H1 (cell line): ENCODE results near the gene GDF15. TPM values are rescaled to one million over a fixed set of nuclear protein-coding genes. Genes with fewer than 3 reads are reported as not detected.

ENCODE experiments used
- CTCF ChIA-PET: fragments of 300-600 bp; sonication (Branson Sonifier 250); formaldehyde crosslinking; loops from one replicate; lab custom pipeline; 2021; ENCODE audit not compliant: partially characterized antibody; lab: Charles Lee
- POLR2A ChIA-PET: fragments of 300-600 bp; sonication (Branson Sonifier 250); formaldehyde crosslinking; loops from one replicate; lab custom pipeline; 2021; ENCODE audit warnings: inconsistent platforms; ENCODE audit not compliant: partially characterized antibody; lab: Charles Lee
- DNase-seq, 2 experiments: peaks; one replicate each; pipeline versions ENCODE4 v3.0.0 to v3.0.0-alpha.2; 2010 to 2022; ENCODE audit warnings: low spot score in 2 of 2, low read depth in 1 of 2, mixed read lengths in 1 of 2
- FAIRE-seq: peaks from 2 replicates; lab custom pipeline; 2011; peaks lifted over from hg19 to GRCh38; lab: Jason Lieb, UNC
- H2AFZ ChIP-seq: 2 replicates; pipeline ENCODE4 v1.8.1; 2012; ENCODE audit warnings: low read length, inconsistent platforms
- H2AK5ac ChIP-seq: 2 replicates; pipeline ENCODE4 v1.6.1; 2013; ENCODE audit warnings: low read depth, low read length
- H2BK120ac ChIP-seq: replicated peaks from 2 replicates; pipeline ENCODE3; 2013; ENCODE audit warnings: low read depth, low read length, inconsistent platforms
- H2BK12ac ChIP-seq: 2 replicates; pipeline ENCODE4 v1.6.1; 2013; ENCODE audit warnings: low read depth, low read length
- H2BK15ac ChIP-seq: 2 replicates; pipeline ENCODE4 v1.6.1; 2013; ENCODE audit warnings: low read length
- H2BK20ac ChIP-seq: 2 replicates; pipeline ENCODE4 v1.6.1; 2013; ENCODE audit warnings: low read length
- H2BK5ac ChIP-seq: 2 replicates; pipeline ENCODE4 v1.6.1; 2013; ENCODE audit warnings: low read depth, low read length
- H3K14ac ChIP-seq: 2 replicates; pipeline ENCODE4 v1.6.1; 2013; ENCODE audit warnings: inconsistent platforms; ENCODE audit not compliant: insufficient read length
- H3K18ac ChIP-seq: 2 replicates; pipeline ENCODE4 v1.6.1; 2013; ENCODE audit warnings: low read length; ENCODE audit errors: extremely low read depth
- H3K23ac ChIP-seq: 2 replicates; pipeline ENCODE4 v1.6.1; 2013; ENCODE audit warnings: inconsistent platforms; ENCODE audit not compliant: insufficient read length
- H3K23me2 ChIP-seq: 2 replicates; pipeline ENCODE4 v1.6.1; 2013; ENCODE audit warnings: low read depth, low read length
- H3K27ac ChIP-seq: 2 replicates; pipeline ENCODE4 v1.6.1; 2011; ENCODE audit warnings: low read depth, low read length, inconsistent platforms
- H3K27me3 ChIP-seq, 4 experiments: replicated peaks in 1 of 4; 1 replicate in 1 of 4; 2 replicates in 3 of 4; pipeline versions ENCODE4 v1.6.1 to v1.8.1; 2011 to 2013; ENCODE audit warnings: low read length in 3 of 4, mild to moderate bottlenecking in 3 of 4, inconsistent platforms in 2 of 4, mixed read lengths in 2 of 4, moderate library complexity in 1 of 4; ENCODE audit not compliant: control insufficient read depth in 3 of 4, insufficient read depth in 3 of 4; ENCODE audit errors: extremely low read depth in 1 of 4
- H3K36me3 ChIP-seq, 4 experiments: 2 replicates each; pipeline versions ENCODE4 v1.6.1 to v1.8.1; 2011 to 2013; ENCODE audit warnings: mild to moderate bottlenecking in 4 of 4, low read length in 3 of 4, moderate library complexity in 2 of 4, control low read depth in 1 of 4, inconsistent platforms in 1 of 4; ENCODE audit not compliant: insufficient read depth in 4 of 4, control insufficient read depth in 2 of 4
- H3K4ac ChIP-seq: replicated peaks from 2 replicates; pipeline ENCODE3; 2013; ENCODE audit warnings: low read length, low read depth, mixed read lengths, inconsistent platforms; ENCODE audit not compliant: insufficient read length
- H3K4me1 ChIP-seq, 4 experiments: replicated peaks in 1 of 4; 1 replicate in 1 of 4; 2 replicates in 3 of 4; pipeline versions ENCODE4 v1.6.1 to v1.8.1; 2011 to 2013; ENCODE audit warnings: low read length in 3 of 4, inconsistent platforms in 2 of 4, mixed read lengths in 1 of 4; ENCODE audit not compliant: insufficient read depth in 4 of 4, control insufficient read depth in 3 of 4
- H3K4me2 ChIP-seq, 2 experiments: 2 replicates each; pipeline versions ENCODE4 v1.6.1 to v1.8.1; 2011 to 2013; ENCODE audit warnings: low read depth in 2 of 2, low read length in 2 of 2, control low read depth in 1 of 2, inconsistent platforms in 1 of 2, mild to moderate bottlenecking in 1 of 2; ENCODE audit not compliant: insufficient read depth in 1 of 2
- H3K4me3 ChIP-seq, 4 experiments: fragments of 200-600, 300-600 bp in 1 of 4; sonication (generic), shearing (Covaris generic), sonication (Bioruptor Twin) in 1 of 4; 2 replicates each; pipeline versions ENCODE4 v1.5.1 to v1.8.1; 2011 to 2016; ENCODE audit warnings: low read length in 4 of 4, low read depth in 3 of 4, control low read depth in 2 of 4, inconsistent platforms in 2 of 4, mild to moderate bottlenecking in 2 of 4, mixed read lengths in 1 of 4, moderate library complexity in 1 of 4; ENCODE audit not compliant: insufficient read depth in 2 of 4; ENCODE audit errors: extremely low read depth in 1 of 4
- H3K56ac ChIP-seq: replicated peaks from 2 replicates; pipeline ENCODE3; 2013; ENCODE audit warnings: low read depth, mild to moderate bottlenecking, mixed read lengths, low read length, inconsistent platforms; ENCODE audit not compliant: insufficient read length
- H3K79me1 ChIP-seq: 2 replicates; pipeline ENCODE4 v1.6.1; 2013; ENCODE audit warnings: low read depth, low read length, control low read depth
- H3K79me2 ChIP-seq, 2 experiments: 2 replicates each; pipeline versions ENCODE4 v1.6.1 to v1.8.1; 2012 to 2013; ENCODE audit warnings: low read length in 2 of 2, mild to moderate bottlenecking in 2 of 2, inconsistent platforms in 1 of 2; ENCODE audit not compliant: insufficient read depth in 2 of 2, control insufficient read depth in 1 of 2
- H3K9ac ChIP-seq, 4 experiments: replicated peaks in 1 of 4; 1 replicate in 1 of 4; 2 replicates in 3 of 4; pipeline versions ENCODE4 v1.6.1 to v1.8.1; 2011 to 2013; ENCODE audit warnings: low read depth in 3 of 4, low read length in 3 of 4, control low read depth in 2 of 4, mild to moderate bottlenecking in 2 of 4, moderate library complexity in 2 of 4, inconsistent platforms in 1 of 4; ENCODE audit errors: extremely low read depth in 1 of 4
- H3K9me3 ChIP-seq, 2 experiments: 2 replicates each; pipeline versions ENCODE4 v1.6.1 to v1.8.1; 2012 to 2013; ENCODE audit warnings: mild to moderate bottlenecking in 2 of 2, moderate library complexity in 2 of 2, control low read depth in 1 of 2, inconsistent platforms in 1 of 2, low read depth in 1 of 2, low read length in 1 of 2, mixed read lengths in 1 of 2; ENCODE audit not compliant: insufficient read depth in 2 of 2
- H4K20me1 ChIP-seq, 2 experiments: replicated peaks in 1 of 2; 2 replicates each; pipeline versions ENCODE3 to v1.8.1; 2011 to 2013; ENCODE audit warnings: inconsistent platforms in 2 of 2, low read length in 2 of 2, mild to moderate bottlenecking in 1 of 2; ENCODE audit not compliant: insufficient read depth in 2 of 2, control insufficient read depth in 1 of 2
- H4K5ac ChIP-seq: 2 replicates; pipeline ENCODE4 v1.6.1; 2013; ENCODE audit warnings: low read length, low read depth, mixed read lengths, inconsistent platforms; ENCODE audit not compliant: insufficient read length
- H4K8ac ChIP-seq: 2 replicates; pipeline ENCODE4 v1.8.0; 2013; ENCODE audit warnings: mild to moderate bottlenecking, moderate library complexity, low read length, inconsistent platforms; ENCODE audit not compliant: insufficient read depth; ENCODE audit errors: extremely low read depth
- H4K91ac ChIP-seq: replicated peaks from 2 replicates; pipeline ENCODE3; 2013; ENCODE audit warnings: low read length, mixed read lengths, inconsistent platforms; ENCODE audit not compliant: insufficient read length
- POU5F1 ChIP-seq: IDR thresholded peaks from 2 replicates; pipeline ENCODE4 v1.6.1; 2011; ENCODE audit warnings: low read depth, mild to moderate bottlenecking, low read length, moderate library complexity
- WGBS, 2 experiments: shearing (Covaris generic) in 1 of 2; methylation state at CpG; one replicate each; pipeline versions ENCODE4 v1.1.6 to v1.1.7; 2013 to 2015; ENCODE audit warnings: low lambda C conversion rate in 2 of 2, mixed read lengths in 2 of 2, inconsistent platforms in 1 of 2, low coverage in 1 of 2, missing lambda C conversion rate in 1 of 2; ENCODE audit not compliant: insufficient replicate concordance in 2 of 2, insufficient coverage in 1 of 2, insufficient read length in 1 of 2; ENCODE audit errors: extremely low coverage in 1 of 2, missing lambda C conversion rate in 1 of 2; 5-methylcytosine and 5-hydroxymethylcytosine counted together
- polyA plus RNA-seq, 7 experiments: library from polyadenylated mRNA; depleted of rRNA in 3 of 7; stranded (reverse) in 5 of 7; unstranded in 2 of 7; fragments of >200 nt in 5 of 7; fragments of 200-250 nt in 2 of 7; gene quantifications; 1 replicate in 5 of 7; 2 replicates in 1 of 7; 4 replicates in 1 of 7; pipeline versions ENCODE4 v1.2.1 to v1.2.3, GENCODE V29; 2011 to 2013; ENCODE audit warnings: missing spikeins in 2 of 7, mixed read lengths in 2 of 7
- total RNA-seq: library from RNA; stranded (reverse); fragmentation: NEBNext Ultra II Directional; extraction: Animal tissue kit (Norgen Biotek cat#: 25700); gene quantifications from 2 replicates; pipeline ENCODE4 v1.2.1, GENCODE V29; 2021
- TF ChIP-seq, protein P1 (sequence below): IDR thresholded peaks from 2 replicates; pipeline ENCODE4 v1.6.1; 2012; ENCODE audit warnings: low read length, inconsistent platforms

Gene GDF15
- total and polyA plus RNA-seq, 2 of the 8 experiments (the other 6 are each of a cell fraction or from before 2014, with no cell fraction given): 4.1 to 8.5 TPM

- TF ChIP-seq, protein P1, sequence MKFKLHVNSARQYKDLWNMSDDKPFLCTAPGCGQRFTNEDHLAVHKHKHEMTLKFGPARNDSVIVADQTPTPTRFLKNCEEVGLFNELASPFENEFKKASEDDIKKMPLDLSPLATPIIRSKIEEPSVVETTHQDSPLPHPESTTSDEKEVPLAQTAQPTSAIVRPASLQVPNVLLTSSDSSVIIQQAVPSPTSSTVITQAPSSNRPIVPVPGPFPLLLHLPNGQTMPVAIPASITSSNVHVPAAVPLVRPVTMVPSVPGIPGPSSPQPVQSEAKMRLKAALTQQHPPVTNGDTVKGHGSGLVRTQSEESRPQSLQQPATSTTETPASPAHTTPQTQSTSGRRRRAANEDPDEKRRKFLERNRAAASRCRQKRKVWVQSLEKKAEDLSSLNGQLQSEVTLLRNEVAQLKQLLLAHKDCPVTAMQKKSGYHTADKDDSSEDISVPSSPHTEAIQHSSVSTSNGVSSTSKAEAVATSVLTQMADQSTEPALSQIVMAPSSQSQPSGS: 0 out of 2 replicates have a peak, but pooled peaks have one; percentile 31
- TF ChIP-seq POU5F1: no peak
- Histone ChIP-seq H2BK120ac (peak overlapping the region; percentile 61), H2BK20ac (0 out of 2 replicates have a peak overlapping the region, but pooled peaks have one; percentile 48), H3K23me2 (peaks cover 16% of the 10 kb centered on the region; the same call in 1 of the 2 replicates), H3K79me2 (no peaks in the 10 kb centered on the region), H4K91ac (peak overlapping the region; percentile 99), H3K27ac (peak overlapping the region; percentile 22; the same call in 1 of the 2 replicates), H3K4ac (peak overlapping the region; percentile 97), H3K9me3 (no peaks in the 10 kb centered on the region), H2BK12ac (peak overlapping the region; percentile 87; the same call in 1 of the 2 replicates), H3K56ac (no peak overlapping the region), H4K20me1 (peaks cover 0 to 23% of the 10 kb centered on the region in 2 experiments), H3K4me1 (peaks cover 5 to 27% (median 19%) of the 10 kb centered on the region in 4 experiments), H3K18ac (peak overlapping the region; percentile 72), H2BK15ac (peak overlapping the region; percentile 96; the same call in 1 of the 2 replicates), H2AFZ (no peak overlapping the region), H4K8ac (peak overlapping the region; percentile 88), H3K4me2 (peak overlapping the region; percentile 75 to 80), H4K5ac (peak overlapping the region; percentile 60), H3K4me3 (peak overlapping the region; percentile 28 to 94 (median 64)), H3K23ac (no peak overlapping the region), H3K36me3 (peaks cover 2 to 13% (median 7%) of the 10 kb centered on the region in 4 experiments; a peak in 4 of 8 replicates), H2BK5ac (peak overlapping the region; percentile 95), H3K14ac (no peak overlapping the region), H3K27me3 (no peaks in the 10 kb centered on the region), H3K9ac (peak overlapping the region in 1 of 4 experiments; percentile 13; a peak in 2 of 7 replicates), H2AK5ac (no peak overlapping the region; the same call in 1 of the 2 replicates), H3K79me1 (no peaks in the 10 kb centered on the region; the same call in 1 of the 2 replicates)
- ChIA-PET POLR2A (interaction anchor here (0.6 to 3.4 kb wide), 13 partner anchors 10 to 262 kb away, joined by 3 to 19 read pairs (median 3); partner anchors contain the start of gene SSBP4), CTCF (interaction anchor here (0.9 to 2.2 kb wide), 8 partner anchors 9 to 29 kb away, joined by 3 to 7 read pairs (median 4); partner anchors contain the start of gene SSBP4)
- WGBS, 2 experiments: 16% methylated on average over 24 of the region's 24 CpGs; no CpG with 5 or more reads in 1 of the 2 experiments
- DNase-seq: peak in 1 of 2 experiments; percentile 78
- FAIRE-seq: no peak
These were observed 52.5 kb downstream of the GDF15 start for GRCh38 chr19:18438331-18439024.
